Astrocyte of the cerebellum (primary cell): Measurements from ENCODE around the gene FRMD5.
A peak's percentile ranks its signal among the peaks of the same experiment; 100 is the strongest.

Experiments
- DNase-seq: peaks from one replicate; pipeline ENCODE4 v3.0.0-alpha.2; 2011; ENCODE audit warnings: low read depth
- H3K4me3 ChIP-seq: 2 replicates; pipeline ENCODE4 v1.5.1; 2011; ENCODE audit warnings: mild to moderate bottlenecking, low read depth, low read length, moderate library complexity
- in situ Hi-C: cut with HindIII; loops from 2 replicates; pipeline ENCODE4 v1.10.0; 2017; ENCODE audit warnings: low sequenced_read_pairs
- TF ChIP-seq, protein P1 (sequence below): IDR thresholded peaks from 2 replicates; pipeline ENCODE4 v1.5.1; 2012; ENCODE audit warnings: low read length, low read depth, moderate library complexity, mild to moderate bottlenecking; ENCODE audit errors: missing control alignments

FRMD5 gene

DNA sequence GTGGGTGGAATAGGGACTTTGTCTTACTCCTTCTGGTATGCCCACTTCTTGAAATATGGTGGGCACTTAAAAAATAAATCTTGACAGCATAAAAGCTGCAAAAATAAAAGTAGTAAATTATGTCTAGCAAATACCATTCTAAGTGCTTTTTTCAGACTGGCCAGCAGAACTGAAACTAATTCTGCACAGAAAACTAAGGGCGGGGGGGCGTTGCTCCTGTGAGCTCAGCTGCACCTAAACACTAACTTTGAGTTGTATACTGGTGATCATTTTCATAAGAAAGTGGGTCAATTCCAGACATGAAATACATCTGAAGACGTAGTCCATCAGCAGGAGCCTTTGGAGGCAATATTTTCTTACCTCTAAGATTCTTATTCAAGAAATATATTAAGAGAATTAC, 253.5 kb downstream of the FRMD5 start:
- in situ Hi-C loops, result no loop called here
- TF ChIP-seq, protein P1, sequence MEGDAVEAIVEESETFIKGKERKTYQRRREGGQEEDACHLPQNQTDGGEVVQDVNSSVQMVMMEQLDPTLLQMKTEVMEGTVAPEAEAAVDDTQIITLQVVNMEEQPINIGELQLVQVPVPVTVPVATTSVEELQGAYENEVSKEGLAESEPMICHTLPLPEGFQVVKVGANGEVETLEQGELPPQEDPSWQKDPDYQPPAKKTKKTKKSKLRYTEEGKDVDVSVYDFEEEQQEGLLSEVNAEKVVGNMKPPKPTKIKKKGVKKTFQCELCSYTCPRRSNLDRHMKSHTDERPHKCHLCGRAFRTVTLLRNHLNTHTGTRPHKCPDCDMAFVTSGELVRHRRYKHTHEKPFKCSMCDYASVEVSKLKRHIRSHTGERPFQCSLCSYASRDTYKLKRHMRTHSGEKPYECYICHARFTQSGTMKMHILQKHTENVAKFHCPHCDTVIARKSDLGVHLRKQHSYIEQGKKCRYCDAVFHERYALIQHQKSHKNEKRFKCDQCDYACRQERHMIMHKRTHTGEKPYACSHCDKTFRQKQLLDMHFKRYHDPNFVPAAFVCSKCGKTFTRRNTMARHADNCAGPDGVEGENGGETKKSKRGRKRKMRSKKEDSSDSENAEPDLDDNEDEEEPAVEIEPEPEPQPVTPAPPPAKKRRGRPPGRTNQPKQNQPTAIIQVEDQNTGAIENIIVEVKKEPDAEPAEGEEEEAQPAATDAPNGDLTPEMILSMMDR, result no peak

DNA sequence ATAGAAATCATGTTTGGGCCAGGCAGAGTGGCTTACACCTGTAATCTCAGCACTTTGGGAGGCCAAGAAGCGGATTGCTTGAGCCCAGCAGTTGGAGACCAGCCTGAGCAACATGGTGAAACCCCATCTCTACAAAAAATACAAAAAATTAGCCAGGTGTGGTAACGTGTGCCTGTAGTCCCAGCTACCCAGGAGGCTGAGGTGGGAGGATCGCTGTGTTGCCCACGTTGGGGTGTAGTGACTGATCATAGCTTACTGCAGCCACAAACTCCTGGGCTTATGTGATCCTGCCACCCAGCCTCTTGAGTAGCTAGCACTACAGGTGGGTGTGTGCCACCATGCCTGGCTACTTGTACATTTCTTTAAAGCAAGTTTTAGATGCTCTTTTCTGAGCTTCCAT, 254.0 kb downstream of the FRMD5 start:
- H3K4me3 ChIP-seq, result no peak overlapping the region
- TF ChIP-seq, protein P1, result no peak
- no peak for DNase-seq
- in situ Hi-C loops, result no loop called here

More for the DNA sequence above, 253.5 kb downstream of the FRMD5 start:
- no peak for DNase-seq
- H3K4me3 ChIP-seq, result no peak overlapping the region

DNA sequence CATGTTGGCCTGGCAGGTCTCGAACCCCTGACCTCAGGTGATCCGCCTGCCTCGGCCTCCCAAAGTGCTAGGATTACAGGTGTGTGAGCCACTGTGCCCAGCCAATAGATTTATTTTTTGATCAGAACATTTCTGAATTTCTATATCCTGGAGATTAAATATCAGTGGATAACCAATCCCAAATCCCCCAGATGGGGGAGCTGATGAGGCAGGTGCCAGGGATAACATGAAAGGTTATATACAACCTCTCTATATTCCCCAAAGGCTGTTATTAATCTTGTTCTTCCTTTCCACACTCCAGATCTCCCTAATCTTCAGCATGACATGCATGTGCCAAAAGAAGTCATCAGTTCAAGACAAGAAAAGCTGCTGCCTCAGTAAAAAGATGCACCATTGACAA, 256.0 kb downstream of the FRMD5 start:
- DNase-seq, result no peak
- no peak overlapping the region for H3K4me3 ChIP-seq
- TF ChIP-seq, protein P1, result peak; percentile 66
- in situ Hi-C loops, result no loop called here

DNA sequence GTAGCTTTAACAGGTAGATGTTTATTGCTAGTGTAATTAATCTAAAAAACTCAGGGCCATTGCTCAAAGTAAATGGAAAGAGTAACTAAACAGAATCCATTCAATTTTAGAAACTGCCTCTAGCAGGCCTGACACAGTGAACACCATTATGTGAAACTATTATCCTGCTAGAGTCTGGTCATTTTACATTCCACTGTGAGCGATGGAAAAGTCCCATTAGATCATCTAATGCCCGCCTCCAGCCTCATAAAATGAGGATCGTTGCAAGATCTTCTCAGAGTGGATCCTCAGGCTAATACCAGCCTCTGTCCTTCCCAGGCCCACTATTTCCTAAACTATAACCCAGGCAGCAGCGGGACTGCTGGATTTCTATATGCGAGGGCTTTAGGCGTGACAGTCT, 260.6 kb downstream of the FRMD5 start:
- in situ Hi-C loops, result no loop called here
- no peak for DNase-seq
- H3K4me3 ChIP-seq, result no peak overlapping the region
- TF ChIP-seq, protein P1, result no peak

DNA sequence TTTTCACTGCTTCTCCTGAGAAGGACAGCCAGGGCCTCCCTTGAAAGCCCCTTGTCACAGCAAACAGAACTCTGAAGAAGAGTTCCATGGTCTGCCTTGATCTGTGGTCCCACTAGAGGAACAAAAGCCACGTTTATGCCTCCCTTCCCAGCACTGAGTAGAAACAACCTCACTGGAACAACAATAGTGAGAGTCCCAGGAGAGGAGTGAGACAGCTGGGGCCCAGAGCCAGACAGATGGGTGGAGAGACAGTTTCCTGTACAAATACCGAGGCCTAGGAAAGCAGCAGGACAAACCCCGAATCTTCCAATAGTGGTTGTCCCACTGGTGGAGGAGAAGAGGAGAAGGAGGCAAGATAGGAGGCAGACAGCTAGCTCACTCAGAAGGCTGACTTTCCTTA, 262.2 kb downstream of the FRMD5 start:
- TF ChIP-seq, protein P1, result no peak
- in situ Hi-C loops, result no loop called here
- DNase-seq, result no peak
- H3K4me3 ChIP-seq, result no peak overlapping the region

DNA sequence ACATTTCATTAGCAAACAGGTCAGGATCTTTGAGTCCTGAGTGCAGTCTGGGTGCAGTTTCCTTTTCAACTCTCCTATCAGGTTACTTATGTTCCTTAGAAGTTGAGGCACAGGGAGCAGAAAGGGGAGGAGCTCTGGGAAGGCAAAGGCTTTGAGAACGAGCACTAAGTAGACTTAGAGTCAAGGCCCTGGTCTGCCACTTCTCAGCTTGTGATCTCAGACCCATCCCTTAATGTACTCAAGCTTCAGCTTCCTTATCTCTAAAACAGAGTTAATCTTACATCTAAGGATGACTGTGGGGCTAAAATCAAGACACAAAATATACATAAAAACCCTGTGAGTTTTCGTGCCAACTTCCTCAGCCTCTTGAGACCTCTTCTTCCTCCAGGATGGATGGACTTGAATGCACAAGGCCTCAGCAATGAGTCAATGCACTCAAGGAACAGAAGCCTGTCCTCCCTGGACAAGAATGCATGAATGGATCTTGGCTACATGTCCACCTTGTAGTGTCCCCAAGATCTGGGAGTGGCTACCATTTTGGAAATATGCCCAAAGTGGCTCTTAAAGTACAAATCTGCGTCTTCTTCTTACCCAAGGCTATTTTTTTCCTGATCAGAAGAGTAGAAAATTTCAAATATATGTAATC, 263.2 kb downstream of the FRMD5 start:
- DNase-seq, result no peak
- H3K4me3 ChIP-seq, result no peak overlapping the region
- in situ Hi-C loops, result no loop called here
- TF ChIP-seq, protein P1, result no peak

DNA sequence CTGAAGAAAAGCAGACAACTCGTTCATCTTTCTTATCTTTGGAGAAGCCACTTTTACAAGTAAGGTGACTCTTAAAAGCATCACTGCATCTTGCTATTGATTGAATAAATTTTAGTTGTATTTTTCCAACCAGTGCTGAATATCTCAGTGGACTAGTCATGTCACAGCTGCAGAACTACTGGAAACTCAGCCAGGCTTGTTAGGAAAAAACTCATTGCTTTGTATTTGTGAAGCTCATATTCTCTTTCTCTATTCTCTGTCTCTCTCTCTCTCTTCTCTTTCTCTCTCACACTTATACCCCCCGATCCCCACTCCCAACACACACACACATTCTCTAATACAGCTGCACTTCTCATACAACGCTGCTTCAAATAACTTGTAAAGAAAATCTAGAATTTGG, 264.0 kb downstream of the FRMD5 start:
- TF ChIP-seq, protein P1, result no peak
- in situ Hi-C loops, result no loop called here
- no peak overlapping the region for H3K4me3 ChIP-seq
- no peak for DNase-seq
